ENCODE results near the gene CLDN5.

The CLDN5 gene

GRCh38 chr22:19506212-19506611, 18.0 kb downstream of the CLDN5 start:
- no peak for TF ChIP-seq POLR2AphosphoS5 (IDR thresholded peaks at IDR 0.05; ENCODE audit: borderline replicate concordance, low read depth, low read length)
- TF ChIP-seq FOXP2 (optimal IDR thresholded peaks at IDR 0.05; ENCODE audit: control extremely low read depth, extremely low read length, insufficient read depth), result no peak
- no peak for TF ChIP-seq EZH2 (IDR thresholded peaks at IDR 0.05)
- DNase-seq (ENCODE audit: low read depth, low spot score), result no peak
- Histone ChIP-seq H3K4me3 (no peak overlapping the region), H3K27ac (no peak overlapping the region), H3K9me3 (ENCODE audit: low read depth, low read length) (no peaks in the 10 kb centered on the region), H3K9ac (ENCODE audit: insufficient read length) (no peak overlapping the region), H3K36me3 (ENCODE audit: insufficient read depth, low read length) (no peaks in the 10 kb centered on the region; the same call in 1 of the 2 replicates)

GRCh38 chr22:19505735-19506126, 18.5 kb downstream of the CLDN5 start:
- no peak for DNase-seq (ENCODE audit: low read depth, low spot score)
- Histone ChIP-seq H3K36me3 (ENCODE audit: insufficient read depth, low read length) (no peaks in the 10 kb centered on the region; the same call in 1 of the 2 replicates), H3K9ac (ENCODE audit: insufficient read length) (no peak overlapping the region), H3K27ac (no peak overlapping the region), H3K4me3 (no peak overlapping the region), H3K9me3 (ENCODE audit: low read depth, low read length) (no peaks in the 10 kb centered on the region)
- TF ChIP-seq EZH2 (IDR thresholded peaks at IDR 0.05) (no peak), POLR2AphosphoS5 (IDR thresholded peaks at IDR 0.05; ENCODE audit: borderline replicate concordance, low read depth, low read length) (no peak), FOXP2 (optimal IDR thresholded peaks at IDR 0.05; ENCODE audit: control extremely low read depth, extremely low read length, insufficient read depth) (no peak)

GRCh38 chr22:19504900-19505734, 19.1 kb downstream of the CLDN5 start:
- Histone ChIP-seq H3K36me3 (ENCODE audit: insufficient read depth, low read length) (no peaks in the 10 kb centered on the region; the same call in 1 of the 2 replicates), H3K27ac (no peak overlapping the region), H3K4me3 (no peak overlapping the region), H3K9ac (ENCODE audit: insufficient read length) (no peak overlapping the region), H3K9me3 (ENCODE audit: low read depth, low read length) (no peaks in the 10 kb centered on the region)
- TF ChIP-seq POLR2AphosphoS5 (IDR thresholded peaks at IDR 0.05; ENCODE audit: borderline replicate concordance, low read depth, low read length), result no peak
- no peak for TF ChIP-seq FOXP2 (optimal IDR thresholded peaks at IDR 0.05; ENCODE audit: control extremely low read depth, extremely low read length, insufficient read depth)
- no peak for TF ChIP-seq EZH2 (IDR thresholded peaks at IDR 0.05)
- DNase-seq (ENCODE audit: low read depth, low spot score), result no peak

GRCh38 chr22:19503869-19504268, 20.3 kb downstream of the CLDN5 start:
- no peak for DNase-seq (ENCODE audit: low read depth, low spot score)
- H3K36me3 ChIP-seq (ENCODE audit: insufficient read depth, low read length), result no peaks in the 10 kb centered on the region; the same call in 1 of the 2 replicates

GRCh38 chr22:19503367-19503766, 20.8 kb downstream of the CLDN5 start:
- DNase-seq (ENCODE audit: low read depth, low spot score), result no peak
- no peak overlapping the region for H3K4me3 ChIP-seq
- TF ChIP-seq EZH2 (IDR thresholded peaks at IDR 0.05) (no peak), FOXP2 (optimal IDR thresholded peaks at IDR 0.05; ENCODE audit: control extremely low read depth, extremely low read length, insufficient read depth) (no peak), POLR2AphosphoS5 (IDR thresholded peaks at IDR 0.05; ENCODE audit: borderline replicate concordance, low read depth, low read length) (no peak)
- H3K36me3 ChIP-seq (ENCODE audit: insufficient read depth, low read length), result no peaks in the 10 kb centered on the region; the same call in 1 of the 2 replicates
- no peak overlapping the region for H3K9ac ChIP-seq (ENCODE audit: insufficient read length)
- H3K27ac ChIP-seq, result no peak overlapping the region
- H3K9me3 ChIP-seq (ENCODE audit: low read depth, low read length), result no peaks in the 10 kb centered on the region

More at GRCh38 chr22:19503869-19504268, 20.3 kb downstream of the CLDN5 start:
- H3K9me3 ChIP-seq (ENCODE audit: low read depth, low read length), result no peaks in the 10 kb centered on the region
- no peak overlapping the region for H3K27ac ChIP-seq
- TF ChIP-seq EZH2 (IDR thresholded peaks at IDR 0.05), result no peak
- no peak for TF ChIP-seq POLR2AphosphoS5 (IDR thresholded peaks at IDR 0.05; ENCODE audit: borderline replicate concordance, low read depth, low read length)
- no peak for TF ChIP-seq FOXP2 (optimal IDR thresholded peaks at IDR 0.05; ENCODE audit: control extremely low read depth, extremely low read length, insufficient read depth)
- H3K4me3 ChIP-seq, result no peak overlapping the region
- H3K9ac ChIP-seq (ENCODE audit: insufficient read length), result no peak overlapping the region

GRCh38 chr22:19501897-19502447, 22.2 kb downstream of the CLDN5 start:
- H3K9ac ChIP-seq (ENCODE audit: insufficient read length), result no peak overlapping the region
- H3K9me3 ChIP-seq (ENCODE audit: low read depth, low read length), result no peaks in the 10 kb centered on the region
- no peak overlapping the region for H3K27ac ChIP-seq
- TF ChIP-seq POLR2AphosphoS5 (IDR thresholded peaks at IDR 0.05; ENCODE audit: borderline replicate concordance, low read depth, low read length) (no peak), FOXP2 (optimal IDR thresholded peaks at IDR 0.05; ENCODE audit: control extremely low read depth, extremely low read length, insufficient read depth) (no peak), EZH2 (IDR thresholded peaks at IDR 0.05) (no peak)
- H3K4me3 ChIP-seq, result no peak overlapping the region
- peaks cover 8% of the 10 kb centered on the region; the same call in 1 of the 2 replicates for H3K36me3 ChIP-seq (ENCODE audit: insufficient read depth, low read length)
- no peak for DNase-seq (ENCODE audit: low read depth, low spot score)

GRCh38 chr22:19499880-19500242, 24.3 kb downstream of the CLDN5 start:
- Histone ChIP-seq H3K9me3 (ENCODE audit: low read depth, low read length) (no peaks in the 10 kb centered on the region), H3K9ac (ENCODE audit: insufficient read length) (no peak overlapping the region), H3K4me3 (no peak overlapping the region), H3K27ac (no peak overlapping the region), H3K36me3 (ENCODE audit: insufficient read depth, low read length) (peaks cover 27% of the 10 kb centered on the region)
- TF ChIP-seq EZH2 (IDR thresholded peaks at IDR 0.05) (no peak), POLR2AphosphoS5 (IDR thresholded peaks at IDR 0.05; ENCODE audit: borderline replicate concordance, low read depth, low read length) (no peak), FOXP2 (optimal IDR thresholded peaks at IDR 0.05; ENCODE audit: control extremely low read depth, extremely low read length, insufficient read depth) (no peak)
- no peak for DNase-seq (ENCODE audit: low read depth, low spot score)

GRCh38 chr22:19499236-19499879, 24.9 kb downstream of the CLDN5 start:
- Histone ChIP-seq H3K9ac (ENCODE audit: insufficient read length) (no peak overlapping the region), H3K4me3 (no peak overlapping the region), H3K9me3 (ENCODE audit: low read depth, low read length) (no peaks in the 10 kb centered on the region), H3K27ac (no peak overlapping the region), H3K36me3 (ENCODE audit: insufficient read depth, low read length) (peaks cover 32% of the 10 kb centered on the region)
- no peak for DNase-seq (ENCODE audit: low read depth, low spot score)
- TF ChIP-seq EZH2 (IDR thresholded peaks at IDR 0.05) (no peak), FOXP2 (optimal IDR thresholded peaks at IDR 0.05; ENCODE audit: control extremely low read depth, extremely low read length, insufficient read depth) (no peak), POLR2AphosphoS5 (IDR thresholded peaks at IDR 0.05; ENCODE audit: borderline replicate concordance, low read depth, low read length) (no peak)
